Gastrocnemius medialis (tissue), 4 donors: ENCODE measurements around the gene TAS2R60. TPM values are rescaled to one million over a fixed set of nuclear protein-coding genes. Genes with fewer than 3 reads are reported as not detected.

Experiments used
- ATAC-seq, 2 donors: fragments of 150-250 bp; one replicate each; pipeline ENCODE4 v1.9.1; 2016
- DNase-seq, 2 donors: peaks; one replicate each; pipeline ENCODE4 v3.0.0-alpha.2; 2019
- H3K27ac ChIP-seq, 4 donors: fragments of 200-600 bp; sonication (generic); 1 replicate in 1 of 4; 2 replicates in 3 of 4; pipeline ENCODE4 v1.5.1; 2016 to 2018; ENCODE audit warnings: mild to moderate bottlenecking in 2 of 4, moderate library complexity in 1 of 4
- H3K27me3 ChIP-seq, 3 donors: fragments of 200-600 bp; sonication (generic) in 2 of 3; 1 replicate in 1 of 3; 2 replicates in 2 of 3; pipeline versions ENCODE4 v1.5.1 to v1.6.0; 2016 to 2019; ENCODE audit warnings: mild to moderate bottlenecking in 1 of 3, moderate library complexity in 1 of 3
- H3K36me3 ChIP-seq, 2 donors: fragments of 200-600 bp; sonication (generic) in 1 of 2; one replicate each; pipeline ENCODE4 v1.5.1; 2017 to 2018
- H3K4me1 ChIP-seq, 2 donors: fragments of 200-600 bp; sonication (generic) in 1 of 2; one replicate each; pipeline ENCODE4 v1.5.1; 2016 to 2017; ENCODE audit warnings: mild to moderate bottlenecking in 2 of 2
- H3K4me3 ChIP-seq, 4 donors: fragments of 200-600 bp; sonication (generic) in 3 of 4; 1 replicate in 1 of 4; 2 replicates in 3 of 4; pipeline ENCODE4 v1.5.1; 2016 to 2019; ENCODE audit warnings: mild to moderate bottlenecking in 2 of 4
- H3K9me3 ChIP-seq, 3 donors: fragments of 200-600 bp; sonication (generic) in 2 of 3; 1 replicate in 1 of 3; 2 replicates in 2 of 3; pipeline ENCODE4 v1.5.1; 2016 to 2019
- POLR2A ChIP-seq, 2 donors: fragments of 450-650 bp; IDR thresholded peaks; one replicate each; pipeline ENCODE4 v1.6.1; 2017; ENCODE audit warnings: antibody characterized with exemption in 2 of 2, mild to moderate bottlenecking in 2 of 2, moderate library complexity in 2 of 2
- in situ Hi-C, 4 donors: fragments of 200-750 bp; cut with MboI; loops; one replicate each; pipeline versions ENCODE4 v1.15.0 to v1.8.0; 2017; ENCODE audit warnings: low sequenced_read_pairs in 4 of 4
- intact Hi-C: fragments of 100-400 bp; cut with DNase I; formaldehyde crosslinking; loops from one replicate; pipeline ENCODE4 v1.15.1; 2023; ENCODE audit warnings: low total_unique reads
- total RNA-seq, 4 donors: library from RNA; depleted of rRNA; stranded (reverse); fragments of >200 nt; gene quantifications; one replicate each; pipeline versions ENCODE4 v1.1.0 to v1.2.3, GENCODE V29; 2016
- TF ChIP-seq, protein P1 (sequence below), 5 experiments: fragments of 450-650 bp in 3 of 5; fragments of 200-600 bp in 2 of 5; sonication (generic) in 2 of 5; IDR thresholded peaks in 4 of 5; conservative IDR thresholded peaks in 1 of 5; 1 replicate in 4 of 5; 2 replicates in 1 of 5; pipeline ENCODE4 v1.5.1; 2016 to 2019; ENCODE audit warnings: antibody characterized with exemption in 5 of 5, mild to moderate bottlenecking in 3 of 5, moderate library complexity in 3 of 5

TAS2R60 gene
- total RNA-seq, 4 donors from 2014 or later: not detected

DNA sequence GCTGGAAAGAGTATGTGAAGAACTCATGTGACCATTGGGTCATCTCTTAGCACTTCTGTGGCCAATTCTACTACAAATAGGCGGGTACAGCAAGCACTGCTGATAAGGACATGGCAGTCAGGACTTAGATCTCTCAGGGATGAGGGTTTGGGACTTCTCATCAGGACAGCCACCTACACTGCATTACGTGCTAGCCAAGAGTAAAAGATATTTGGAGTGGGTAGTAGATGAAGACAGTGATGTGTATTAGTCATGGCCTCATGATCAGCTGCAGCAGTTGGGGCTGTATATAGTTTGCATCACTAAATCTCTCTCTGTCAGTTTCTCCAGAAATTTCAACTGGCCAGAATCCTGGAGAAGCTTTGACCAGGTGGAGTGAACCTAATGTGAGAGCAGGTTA is 9.2 kb downstream of the TAS2R60 start:
- DNase-seq (no peak), ATAC-seq (no peak)
- intact Hi-C loops (no loop called here), in situ Hi-C loops (no loop called here)
- H3K9me3 ChIP-seq: no peaks in the 10 kb centered on the region
- no peaks in the 10 kb centered on the region for H3K4me1 ChIP-seq
- no peaks in the 10 kb centered on the region for H3K36me3 ChIP-seq
- H3K4me3 ChIP-seq: no peak overlapping the region
- H3K27me3 ChIP-seq: no peaks in the 10 kb centered on the region
- no peak overlapping the region for H3K27ac ChIP-seq
- TF ChIP-seq, protein P1, sequence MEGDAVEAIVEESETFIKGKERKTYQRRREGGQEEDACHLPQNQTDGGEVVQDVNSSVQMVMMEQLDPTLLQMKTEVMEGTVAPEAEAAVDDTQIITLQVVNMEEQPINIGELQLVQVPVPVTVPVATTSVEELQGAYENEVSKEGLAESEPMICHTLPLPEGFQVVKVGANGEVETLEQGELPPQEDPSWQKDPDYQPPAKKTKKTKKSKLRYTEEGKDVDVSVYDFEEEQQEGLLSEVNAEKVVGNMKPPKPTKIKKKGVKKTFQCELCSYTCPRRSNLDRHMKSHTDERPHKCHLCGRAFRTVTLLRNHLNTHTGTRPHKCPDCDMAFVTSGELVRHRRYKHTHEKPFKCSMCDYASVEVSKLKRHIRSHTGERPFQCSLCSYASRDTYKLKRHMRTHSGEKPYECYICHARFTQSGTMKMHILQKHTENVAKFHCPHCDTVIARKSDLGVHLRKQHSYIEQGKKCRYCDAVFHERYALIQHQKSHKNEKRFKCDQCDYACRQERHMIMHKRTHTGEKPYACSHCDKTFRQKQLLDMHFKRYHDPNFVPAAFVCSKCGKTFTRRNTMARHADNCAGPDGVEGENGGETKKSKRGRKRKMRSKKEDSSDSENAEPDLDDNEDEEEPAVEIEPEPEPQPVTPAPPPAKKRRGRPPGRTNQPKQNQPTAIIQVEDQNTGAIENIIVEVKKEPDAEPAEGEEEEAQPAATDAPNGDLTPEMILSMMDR (IDR thresholded peaks at IDR 0.05 in 4 of 5, conservative IDR thresholded peaks at IDR 0.05 in 1 of 5): no peak
- TF ChIP-seq POLR2A (IDR thresholded peaks at IDR 0.05): no peak

DNA sequence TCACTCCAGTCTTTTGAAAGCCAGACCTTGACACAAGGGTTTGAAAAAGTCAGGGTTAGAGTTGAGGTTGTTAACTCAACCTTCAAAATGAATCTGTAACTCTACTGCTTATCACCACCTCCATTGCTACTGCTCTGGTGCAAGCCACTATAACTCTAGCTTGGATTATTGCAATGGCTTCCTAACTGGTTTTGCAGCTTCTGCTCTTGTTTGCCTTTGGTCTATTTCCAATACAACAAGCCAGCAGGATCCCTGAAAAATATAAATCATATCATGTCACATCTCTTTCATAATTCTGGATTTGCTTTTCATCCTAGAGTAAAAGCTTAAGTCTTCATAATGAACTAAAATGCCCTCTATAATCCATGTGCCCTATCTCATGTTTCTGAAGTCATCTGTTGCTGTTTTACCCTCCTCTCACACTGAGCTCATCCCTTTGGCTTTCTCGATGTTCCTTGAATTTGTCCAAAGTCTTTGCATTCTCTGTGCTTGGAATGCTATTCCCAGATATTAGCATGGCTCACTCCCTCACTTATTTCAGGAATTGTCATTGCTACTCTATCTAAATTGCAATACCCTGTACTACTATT is 10.9 kb downstream of the TAS2R60 start:
- H3K4me3 ChIP-seq: no peak overlapping the region
- H3K27me3 ChIP-seq: no peaks in the 10 kb centered on the region
- intact Hi-C loops: no loop called here
- H3K36me3 ChIP-seq: no peaks in the 10 kb centered on the region
- H3K4me1 ChIP-seq: no peaks in the 10 kb centered on the region
- no peak overlapping the region for H3K27ac ChIP-seq
- in situ Hi-C loops: no loop called here
- TF ChIP-seq, protein P1 (IDR thresholded peaks at IDR 0.05 in 4 of 5, conservative IDR thresholded peaks at IDR 0.05 in 1 of 5): no peak
- TF ChIP-seq POLR2A (IDR thresholded peaks at IDR 0.05): no peak
- no peak for ATAC-seq
- no peak for DNase-seq
- no peaks in the 10 kb centered on the region for H3K9me3 ChIP-seq

DNA sequence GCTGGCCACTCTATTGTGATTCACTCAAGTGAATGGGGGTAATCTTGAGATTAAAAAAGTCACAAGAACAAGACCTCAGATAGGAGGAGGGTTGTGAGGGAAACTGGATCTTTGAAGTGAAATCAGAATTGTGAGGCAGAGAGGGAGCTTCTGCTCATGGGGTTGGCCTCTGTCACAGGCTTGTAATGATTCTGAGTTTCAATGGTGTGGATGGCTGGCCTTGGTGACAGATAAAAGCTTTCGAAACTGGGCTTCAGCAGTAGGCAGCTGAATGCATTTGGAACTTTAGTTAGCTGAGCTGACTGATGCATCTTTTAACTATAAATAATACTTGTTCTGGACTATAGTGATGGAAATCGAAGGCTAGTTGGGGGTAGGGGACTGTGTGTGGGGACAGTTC is 12.2 kb downstream of the TAS2R60 start:
- in situ Hi-C loops (no loop called here), intact Hi-C loops (no loop called here)
- no peak overlapping the region for H3K27ac ChIP-seq
- TF ChIP-seq, protein P1 (IDR thresholded peaks at IDR 0.05 in 4 of 5, conservative IDR thresholded peaks at IDR 0.05 in 1 of 5): no peak
- TF ChIP-seq POLR2A (IDR thresholded peaks at IDR 0.05): no peak
- no peak for DNase-seq
- no peak overlapping the region for H3K4me3 ChIP-seq
- no peaks in the 10 kb centered on the region for H3K9me3 ChIP-seq
- H3K36me3 ChIP-seq: no peaks in the 10 kb centered on the region
- no peak for ATAC-seq
- H3K4me1 ChIP-seq: no peaks in the 10 kb centered on the region
- no peaks in the 10 kb centered on the region for H3K27me3 ChIP-seq

DNA sequence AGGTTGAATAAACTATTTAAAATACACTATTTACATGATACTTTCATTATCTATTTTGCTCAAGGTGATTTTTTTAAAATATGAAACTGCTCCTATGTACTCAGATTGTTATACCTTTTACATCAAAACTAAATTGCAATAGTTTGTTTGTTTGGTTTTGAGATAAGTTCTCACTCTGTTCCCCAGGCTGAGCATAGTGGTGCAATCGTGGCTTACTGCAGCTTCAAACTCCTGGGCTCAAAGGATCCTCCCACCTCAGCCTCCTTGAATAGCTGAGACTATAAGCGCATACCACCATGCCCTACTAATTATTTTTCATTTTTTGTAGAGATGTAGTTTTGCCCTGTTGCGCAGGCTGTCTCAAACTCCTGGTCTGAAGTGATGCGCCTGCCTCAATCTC is 12.7 kb downstream of the TAS2R60 start:
- Histone ChIP-seq H3K27me3 (no peaks in the 10 kb centered on the region), H3K27ac (no peak overlapping the region), H3K4me1 (no peaks in the 10 kb centered on the region), H3K36me3 (no peaks in the 10 kb centered on the region), H3K4me3 (no peak overlapping the region), H3K9me3 (no peaks in the 10 kb centered on the region)
- in situ Hi-C loops: no loop called here
- intact Hi-C loops: no loop called here
- ATAC-seq: no peak
- TF ChIP-seq POLR2A (IDR thresholded peaks at IDR 0.05): no peak
- TF ChIP-seq, protein P1 (IDR thresholded peaks at IDR 0.05 in 4 of 5, conservative IDR thresholded peaks at IDR 0.05 in 1 of 5): no peak
- DNase-seq: no peak
